ENCODE measurements around the gene ASPG. TPM values are rescaled to one million over a fixed set of nuclear protein-coding genes. Genes with fewer than 3 reads are reported as not detected.

The ASPG gene
- total RNA-seq, 1 donor from 2014 or later: 0.82 TPM

DNA sequence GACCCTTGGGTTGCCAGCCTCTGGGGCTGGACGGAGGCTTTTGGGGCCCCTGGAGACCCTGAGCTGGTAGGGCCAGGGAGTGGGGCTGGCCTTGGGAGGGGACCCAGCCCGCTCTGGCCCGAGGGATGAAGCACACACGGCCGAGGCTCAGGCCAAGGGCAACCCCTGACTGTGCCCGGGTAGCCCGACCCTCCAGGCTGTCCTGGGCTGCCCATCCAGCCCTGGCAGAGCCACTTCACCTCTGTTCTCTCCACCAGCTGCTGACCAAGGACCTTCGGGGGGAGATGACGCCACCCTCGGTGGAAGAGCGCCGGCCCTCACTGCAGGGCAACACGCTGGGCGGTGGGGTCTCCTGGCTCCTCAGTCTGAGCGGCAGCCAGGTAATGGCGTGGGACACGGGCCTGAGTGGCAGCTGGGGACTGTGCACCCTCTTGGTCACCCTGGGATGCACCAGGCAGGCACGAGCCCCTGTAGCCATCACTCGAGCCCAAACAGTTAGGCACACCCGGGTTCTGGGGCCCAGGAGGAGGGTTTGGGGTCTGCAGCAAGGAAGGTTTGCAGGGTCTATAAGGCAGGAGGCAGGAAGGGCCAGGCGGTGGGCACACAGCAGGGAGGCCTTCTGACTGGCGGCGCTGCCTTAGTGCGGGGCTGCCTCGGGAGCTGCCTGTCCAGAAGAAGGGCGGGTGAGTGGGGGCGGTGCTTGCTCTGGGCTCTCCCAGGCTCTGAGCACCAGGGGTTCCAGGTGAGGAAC lies 19.7 kb downstream of the ASPG start:
- DNase-seq: no peak

DNA sequence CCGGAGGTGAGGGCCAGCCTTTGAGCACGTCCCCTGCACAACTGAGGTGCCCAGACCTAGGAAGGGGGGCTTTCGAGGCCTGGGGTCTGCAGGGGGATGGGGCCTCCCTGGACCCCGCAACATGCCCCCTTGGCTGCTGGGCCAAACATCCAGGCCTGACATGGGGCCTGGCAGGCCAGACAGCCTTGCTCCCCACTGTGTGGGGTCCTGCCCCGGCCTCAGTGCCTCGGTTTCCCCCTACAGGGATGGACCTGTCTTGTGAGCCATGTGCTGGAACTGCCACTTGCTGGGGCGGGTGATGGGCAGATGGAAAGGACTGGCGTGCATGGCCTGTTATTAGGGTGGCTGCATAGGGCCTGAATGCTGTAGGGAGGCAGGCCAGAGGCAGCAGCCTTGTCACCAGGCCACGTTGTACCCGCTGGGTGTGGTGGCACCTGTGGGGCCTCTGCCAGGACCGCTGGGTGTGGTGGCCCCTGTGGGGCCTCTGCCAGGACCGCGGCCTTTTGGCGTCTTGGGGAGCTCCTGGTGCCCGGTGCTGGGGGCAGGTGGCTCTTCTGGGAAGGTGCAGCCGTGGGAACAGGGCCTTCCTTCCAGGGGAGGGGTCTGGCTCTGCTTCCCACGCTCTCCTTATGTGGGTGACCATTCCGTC lies 20.4 kb downstream of the ASPG start:
- no peak for DNase-seq

DNA sequence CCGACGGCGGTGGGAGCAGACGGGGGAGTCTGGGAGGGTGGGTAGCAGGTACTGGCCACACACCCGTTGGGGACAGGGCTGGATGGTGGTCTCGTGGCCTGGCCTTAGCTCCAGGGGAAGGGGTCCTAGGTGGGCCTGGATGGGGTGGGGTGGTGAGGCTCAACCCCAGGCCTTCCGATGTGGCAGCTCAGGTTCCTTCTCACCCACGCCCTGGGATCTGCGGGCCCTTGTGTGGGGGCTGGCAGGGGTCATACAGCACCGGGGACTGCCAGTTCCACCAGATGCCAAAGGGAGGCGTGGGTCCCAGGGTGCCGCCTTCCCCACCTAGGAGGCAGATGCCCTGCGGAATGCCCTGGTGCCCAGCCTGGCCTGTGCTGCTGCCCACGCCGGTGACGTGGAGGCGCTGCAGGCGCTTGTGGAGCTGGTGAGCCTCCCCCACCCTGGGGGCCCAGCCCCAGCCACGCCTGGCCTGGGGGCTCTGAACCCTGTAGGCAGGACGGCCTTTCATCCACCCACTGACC lies 21.0 kb downstream of the ASPG start:
- no peak for DNase-seq

DNA sequence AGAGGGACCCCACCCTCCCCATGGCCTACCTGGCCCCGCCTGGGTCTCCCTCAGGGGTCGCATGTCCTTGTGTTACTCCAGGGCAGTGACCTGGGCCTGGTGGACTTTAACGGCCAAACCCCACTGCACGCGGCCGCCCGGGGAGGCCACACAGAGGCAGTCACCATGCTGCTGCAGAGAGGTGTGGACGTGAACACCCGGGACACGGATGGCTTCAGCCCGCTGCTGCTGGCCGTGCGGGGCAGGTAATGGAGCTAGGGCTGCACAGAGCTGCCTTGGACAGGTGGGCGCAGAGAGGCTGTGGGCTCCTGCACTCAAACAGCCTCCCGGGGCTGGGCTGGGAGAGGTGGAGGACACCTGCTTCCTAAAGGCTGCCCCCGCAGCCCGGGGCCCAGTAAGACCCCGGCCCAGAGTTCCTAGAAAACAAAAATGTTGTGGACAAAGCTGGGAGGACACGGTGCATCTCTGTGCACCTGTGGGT lies 21.6 kb downstream of the ASPG start:
- no peak for DNase-seq

DNA sequence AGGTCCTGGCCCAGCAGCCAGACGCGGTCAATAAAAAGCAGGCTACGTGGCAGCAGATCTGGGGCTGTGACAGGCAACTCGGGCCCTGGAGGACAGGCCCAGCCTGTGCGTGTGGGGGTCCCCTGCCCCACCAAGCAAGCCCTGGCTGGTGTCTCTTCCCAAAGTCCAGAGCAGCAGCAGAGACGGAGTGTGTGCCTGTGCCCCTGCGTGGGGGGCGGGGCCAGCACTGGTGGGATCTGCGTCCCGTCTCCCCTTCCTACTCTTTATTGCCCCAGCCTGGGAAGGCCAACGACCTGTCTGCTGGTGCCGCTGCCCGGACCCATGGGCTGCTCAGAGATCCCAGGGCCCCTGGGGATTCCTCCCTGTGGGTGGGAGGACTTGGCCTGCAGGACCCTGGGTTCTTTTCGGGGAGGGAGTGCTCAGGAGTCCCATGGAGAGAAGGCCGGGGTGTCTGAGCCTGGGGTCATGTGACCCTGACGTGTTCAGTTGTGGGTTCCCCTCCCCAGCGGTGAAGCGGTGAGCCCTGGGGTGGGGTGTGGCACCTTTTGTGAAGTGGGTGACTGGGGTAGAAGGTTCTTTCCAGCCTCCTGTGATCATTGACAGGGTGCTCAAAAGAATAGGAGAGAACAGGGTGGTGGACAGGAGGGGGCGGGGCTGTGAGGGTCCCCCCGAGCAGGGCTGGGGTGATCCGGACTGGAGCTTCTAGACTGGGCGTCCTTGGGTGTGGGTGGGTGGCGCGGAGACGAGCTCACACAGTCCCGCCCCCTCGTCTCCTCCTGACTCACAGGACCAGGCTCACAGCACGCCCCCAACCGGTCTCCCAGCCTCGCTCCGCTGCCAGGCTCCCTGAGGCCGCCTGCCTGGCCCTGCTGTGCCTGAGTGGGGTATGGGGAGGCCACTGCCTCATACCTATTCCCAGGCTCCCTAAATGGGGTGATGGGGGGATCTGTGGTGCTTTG lies 22.4 kb downstream of the ASPG start:
- DNase-seq: peak; percentile 35

DNA sequence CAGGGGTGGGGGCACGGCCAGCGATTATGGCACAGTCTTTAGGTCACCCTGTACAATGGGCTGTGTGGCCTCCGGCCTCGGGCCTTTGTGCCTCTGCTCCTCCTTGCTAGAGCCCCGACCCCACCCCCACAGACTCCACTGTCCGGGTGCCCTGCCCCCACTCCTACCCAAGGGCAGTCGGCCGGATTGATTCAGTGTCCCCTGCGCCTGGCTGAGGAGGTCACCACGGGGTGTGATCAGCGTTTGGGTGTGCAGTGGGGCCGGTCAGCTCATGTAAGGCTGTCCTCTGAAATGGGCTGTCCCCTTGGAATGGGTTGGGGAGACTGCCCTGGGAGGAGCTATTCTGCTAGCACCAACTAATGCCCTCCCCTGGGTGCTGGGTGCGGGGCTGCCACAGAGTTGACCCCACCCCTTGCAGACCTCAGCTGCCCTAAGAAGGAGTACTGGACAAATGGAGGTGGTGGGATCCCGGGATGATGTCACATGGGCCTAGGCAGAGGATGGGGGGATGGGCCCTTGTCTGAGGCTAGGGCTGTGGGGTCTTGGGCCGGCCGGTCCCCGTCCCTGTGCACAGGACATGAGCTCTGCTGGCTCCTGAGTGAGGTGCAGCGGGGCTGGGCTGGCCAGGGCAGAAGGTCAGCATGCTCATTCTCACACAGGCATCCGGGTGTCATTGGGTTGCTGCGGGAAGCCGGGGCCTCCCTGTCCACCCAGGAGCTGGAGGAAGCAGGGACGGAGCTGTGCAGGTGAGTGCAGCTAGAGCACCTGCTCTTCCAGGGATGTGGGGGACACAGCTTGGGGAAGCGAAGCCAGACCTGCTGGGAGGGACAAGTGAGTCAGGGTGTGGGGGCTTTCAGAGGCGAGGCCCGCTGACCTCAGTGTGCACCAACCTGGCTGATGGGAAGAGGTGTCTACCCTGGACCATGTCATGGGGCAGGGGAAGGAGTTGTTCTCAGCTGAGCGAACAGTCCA lies 23.4 kb downstream of the ASPG start:
- no peak for DNase-seq

DNA sequence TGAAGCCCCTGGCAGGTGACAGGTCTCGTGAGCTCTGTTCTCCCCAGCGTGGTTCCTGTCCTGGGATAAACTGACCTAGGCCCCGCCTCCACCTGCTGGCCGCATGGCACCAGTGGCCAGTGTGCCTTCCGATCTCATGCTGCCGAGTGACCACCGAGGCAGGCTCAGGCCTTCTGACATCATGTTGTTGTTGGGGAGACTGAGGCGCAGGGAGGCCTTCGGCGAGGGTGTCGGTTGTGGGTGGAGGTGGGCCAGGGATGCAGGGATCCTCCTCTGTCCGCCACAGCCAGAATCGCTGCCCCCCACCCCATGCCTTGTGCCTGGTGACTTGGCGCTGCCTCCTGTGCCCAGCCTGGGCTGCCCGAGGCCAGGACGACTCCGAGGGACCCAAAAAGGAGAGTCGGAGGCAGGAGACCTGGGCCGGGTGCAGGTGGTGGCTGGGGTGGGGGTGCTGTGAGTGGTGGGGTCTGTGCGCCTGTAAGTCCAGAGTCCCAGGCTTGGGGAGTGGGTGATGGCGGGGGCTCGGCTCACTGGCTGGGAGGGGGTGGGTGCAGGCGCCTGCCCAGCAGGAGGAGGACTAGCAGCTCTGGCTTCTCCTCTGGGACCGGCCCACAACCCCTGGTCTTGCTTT lies 24.3 kb downstream of the ASPG start:
- no peak for DNase-seq

DNA sequence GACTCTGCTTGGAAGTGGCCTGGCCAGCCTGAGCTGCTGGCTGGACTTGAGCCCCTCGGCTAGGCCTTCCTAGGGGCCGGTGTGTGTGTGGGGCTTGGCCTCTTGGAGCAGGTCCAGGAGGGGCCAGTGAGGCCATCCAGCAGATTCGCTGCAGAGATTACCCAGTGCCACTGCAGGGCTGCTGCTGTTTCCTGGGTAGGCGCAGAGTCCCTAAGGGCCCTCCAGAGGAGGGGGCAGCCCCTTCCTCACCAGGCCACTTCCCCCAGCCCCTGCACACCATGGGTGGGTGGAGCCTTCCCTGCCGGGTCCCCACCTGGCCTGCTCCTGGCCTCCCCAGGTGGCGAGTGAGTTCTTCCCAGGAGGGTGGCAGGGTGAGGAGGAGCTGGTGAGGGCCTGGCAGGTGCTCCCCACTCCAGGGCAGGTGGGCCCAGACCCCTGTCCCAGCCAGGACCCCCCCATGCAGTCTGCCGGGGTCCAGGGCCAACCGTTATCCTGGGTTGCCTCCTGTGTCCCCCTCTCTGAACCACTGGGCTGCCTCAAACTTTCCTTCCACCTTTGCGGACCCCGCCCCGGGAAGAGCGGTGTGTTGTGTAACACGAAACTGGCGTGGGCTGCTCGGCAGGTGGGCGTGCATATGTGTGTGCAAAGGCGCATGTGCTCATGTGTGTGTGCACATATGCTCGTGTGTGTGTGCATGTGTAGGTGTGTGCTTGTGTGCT lies 25.1 kb downstream of the ASPG start:
- DNase-seq: no peak

DNA sequence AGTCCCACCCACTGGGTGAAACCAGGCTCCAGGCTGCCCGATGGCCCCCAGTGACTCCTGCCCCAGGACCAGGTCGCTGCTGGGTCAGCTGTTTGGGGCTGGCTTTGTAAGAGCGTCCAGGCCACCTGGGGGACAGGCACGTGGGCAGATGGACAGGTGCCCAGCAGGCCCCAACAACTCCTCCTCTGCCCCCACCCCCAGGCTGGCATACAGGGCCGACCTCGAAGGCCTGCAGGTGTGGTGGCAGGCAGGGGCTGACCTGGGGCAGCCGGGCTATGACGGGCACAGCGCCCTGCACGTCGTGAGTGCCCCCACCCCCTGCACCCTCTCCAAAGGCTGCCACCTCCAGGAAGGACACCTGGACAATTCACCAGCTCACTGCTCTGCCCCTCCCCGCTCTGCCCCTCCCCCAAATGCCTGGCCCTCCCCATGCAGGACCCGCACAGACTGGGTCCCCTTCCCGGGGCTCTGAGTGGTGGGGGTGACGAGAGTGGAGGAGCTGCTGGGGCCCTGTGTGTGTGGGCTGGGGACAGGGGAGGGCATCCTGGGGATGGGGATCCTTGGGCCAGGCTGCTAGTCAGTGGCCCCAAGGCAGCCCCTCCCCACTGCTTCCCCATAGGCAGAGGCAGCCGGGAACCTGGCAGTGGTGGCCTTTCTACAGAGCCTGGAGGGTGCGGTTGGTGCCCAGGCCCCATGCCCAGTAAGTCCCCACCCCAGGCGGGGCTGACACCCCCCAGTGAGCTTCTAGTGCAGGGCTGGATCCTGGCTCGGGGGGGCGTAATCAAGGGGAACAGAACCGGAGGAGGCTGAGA lies 26.0 kb downstream of the ASPG start:
- DNase-seq: no peak

DNA sequence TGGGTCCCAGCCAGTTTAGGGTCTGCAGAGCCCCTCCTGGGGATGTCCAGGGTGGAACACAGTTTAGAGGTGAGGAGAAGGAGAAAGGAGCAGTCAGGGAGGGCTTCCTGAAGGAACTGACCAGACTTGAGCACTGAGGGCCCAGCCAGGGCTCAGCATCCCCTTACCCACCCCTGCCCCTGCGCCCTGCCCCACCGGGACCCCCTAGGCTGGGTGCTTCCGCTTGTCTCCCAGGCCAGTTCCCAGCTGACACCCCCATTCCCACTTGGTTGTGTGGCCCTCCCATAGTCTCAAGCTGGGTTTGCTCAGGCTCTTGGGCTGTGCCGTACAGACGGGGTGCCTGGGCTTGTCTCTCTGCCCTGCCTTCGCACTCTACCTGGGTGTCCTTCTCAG lies 26.6 kb downstream of the ASPG start:
- DNase-seq: no peak

DNA sequence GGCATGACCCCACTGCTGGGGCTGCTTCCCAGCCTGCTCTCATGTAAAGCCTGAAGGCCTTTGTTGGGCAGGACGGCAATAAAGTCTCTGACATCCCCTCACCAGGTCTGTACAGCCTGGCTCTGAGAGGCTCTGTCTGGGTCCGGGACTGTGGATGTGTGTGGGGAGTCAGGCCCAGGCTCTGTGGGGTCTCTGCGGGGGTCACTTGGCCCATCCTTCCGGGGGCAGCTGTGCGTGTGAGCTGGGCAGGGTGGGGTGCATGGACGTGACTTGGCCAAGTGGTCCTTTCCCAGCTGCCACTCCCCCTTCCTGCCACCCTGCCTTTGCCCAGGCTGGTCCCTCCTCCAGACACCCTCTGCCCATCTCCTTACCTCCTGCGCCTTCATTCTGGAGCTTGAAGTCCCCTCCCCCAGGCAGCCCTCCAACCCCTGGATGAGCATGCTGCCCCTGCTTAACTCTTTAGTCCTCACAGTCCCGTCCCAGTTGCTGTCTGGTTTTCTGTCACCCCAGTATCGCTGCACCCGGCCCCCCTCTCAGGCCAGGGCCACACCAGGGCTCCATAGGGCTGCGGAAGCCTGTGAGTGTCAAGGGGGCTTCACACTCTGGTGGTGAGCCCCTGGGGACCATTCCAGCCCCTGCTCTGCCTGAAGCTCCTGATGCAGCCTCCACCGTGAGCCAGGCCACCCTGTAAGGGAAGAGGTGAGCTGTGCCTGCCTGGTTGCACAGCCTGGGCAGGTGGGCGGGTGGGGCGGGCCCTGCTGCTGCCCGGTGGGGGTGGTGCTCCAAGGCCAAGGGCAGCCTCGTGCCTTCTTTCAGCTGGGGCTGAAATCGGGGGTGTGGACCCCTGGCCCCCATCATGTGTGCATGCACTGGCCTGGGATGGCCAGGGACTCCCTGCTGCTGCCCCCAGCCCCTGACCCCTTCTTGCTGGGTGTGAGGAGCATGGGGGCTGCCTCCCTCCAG lies 27.4 kb downstream of the ASPG start:
- no peak for DNase-seq

DNA sequence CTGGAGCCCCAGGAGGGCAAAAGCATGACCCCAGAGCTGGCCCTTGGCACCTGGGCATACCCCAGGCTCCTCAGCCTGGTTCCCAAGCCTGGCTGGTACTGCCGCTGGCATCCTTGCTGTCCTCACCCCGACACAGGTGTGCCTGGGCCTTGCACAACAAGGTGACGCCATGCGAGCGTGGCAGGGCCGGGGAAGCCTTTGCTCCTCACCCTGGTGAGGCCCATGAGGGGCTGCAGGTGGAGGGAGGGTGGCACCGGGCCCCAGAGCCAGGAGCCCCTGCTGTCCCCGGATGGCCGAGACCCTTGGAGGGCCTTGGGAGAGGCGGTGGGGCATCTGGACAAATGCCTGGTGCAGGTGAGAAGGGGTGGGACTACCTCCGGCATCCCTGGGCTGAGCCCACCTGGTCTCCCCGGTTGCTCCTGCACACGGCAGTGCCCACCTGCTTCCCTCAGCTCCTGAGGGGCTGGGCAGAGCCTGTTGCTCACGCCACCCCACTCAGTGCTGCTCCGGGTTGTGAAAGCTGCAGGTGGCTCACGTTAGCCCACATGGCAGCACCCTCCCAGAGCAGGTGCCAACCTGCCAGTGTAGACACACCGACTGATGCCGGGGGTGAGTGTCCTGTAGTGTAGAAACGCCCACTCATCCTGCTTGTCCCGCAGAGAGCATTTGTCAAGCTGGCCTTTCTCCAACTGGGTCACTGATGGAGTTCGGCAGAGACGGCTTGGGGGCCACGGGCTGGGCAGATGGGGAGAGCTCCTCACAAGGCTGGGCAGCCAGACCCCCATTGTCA lies 28.3 kb downstream of the ASPG start:
- DNase-seq: no peak

DNA sequence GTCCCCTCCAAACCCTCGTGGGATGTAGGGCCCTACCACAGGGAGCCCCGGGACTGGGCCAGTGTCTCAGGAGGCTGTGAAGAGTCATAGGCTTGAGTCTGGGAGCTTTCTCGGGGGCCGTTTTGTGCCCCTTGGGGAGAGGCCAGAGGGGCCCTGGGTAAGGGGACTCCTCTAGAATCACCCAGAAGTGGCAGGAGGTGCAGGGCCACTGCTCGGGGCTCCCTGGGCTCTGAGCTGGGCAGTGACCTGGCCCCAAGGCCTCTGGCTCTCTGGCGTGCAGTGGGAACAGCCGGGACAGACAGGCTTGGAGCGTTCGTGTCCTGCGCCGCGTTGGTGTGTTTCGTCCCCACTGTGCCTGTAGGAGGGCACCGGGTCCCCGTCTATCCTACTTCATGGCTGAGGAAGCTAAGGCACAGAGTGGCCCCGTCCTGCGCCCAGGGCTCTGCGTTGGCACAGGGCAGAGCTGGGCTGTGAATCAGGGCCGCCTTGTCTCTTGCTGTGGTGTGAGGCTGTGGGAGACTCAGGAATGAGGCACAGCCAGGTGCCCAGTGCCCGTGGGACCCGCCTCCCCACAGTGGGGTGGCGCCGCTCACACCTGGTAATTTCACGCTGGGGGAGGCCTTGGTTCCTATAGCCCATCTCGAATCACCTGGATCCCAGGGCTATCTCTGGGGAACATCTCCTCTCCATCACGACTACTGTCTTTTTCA lies 29.1 kb downstream of the ASPG start:
- no peak for DNase-seq

DNA sequence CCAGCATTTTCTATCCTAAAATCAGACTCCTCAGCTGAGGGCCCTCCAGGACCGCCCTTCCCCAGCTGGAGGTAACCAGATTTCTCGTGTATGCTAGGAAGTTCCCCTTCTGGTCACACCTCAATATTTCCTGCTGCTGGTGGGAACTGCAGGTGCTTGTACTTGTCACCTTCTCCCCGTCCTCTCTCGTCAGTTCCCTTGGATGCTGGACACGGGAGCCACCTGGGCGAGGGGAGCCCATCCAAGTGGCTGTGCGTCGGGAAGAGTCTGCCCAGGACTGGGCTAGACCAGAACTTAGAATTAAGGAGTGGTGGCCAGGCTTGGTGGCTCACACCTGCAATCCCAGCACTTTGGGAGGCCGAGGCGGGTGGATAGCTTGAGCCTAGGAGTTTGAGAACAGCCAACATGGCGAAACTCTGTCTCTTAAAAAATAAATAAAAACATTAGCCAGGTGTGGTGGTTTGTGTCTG lies 29.7 kb downstream of the ASPG start:
- no peak for DNase-seq

DNA sequence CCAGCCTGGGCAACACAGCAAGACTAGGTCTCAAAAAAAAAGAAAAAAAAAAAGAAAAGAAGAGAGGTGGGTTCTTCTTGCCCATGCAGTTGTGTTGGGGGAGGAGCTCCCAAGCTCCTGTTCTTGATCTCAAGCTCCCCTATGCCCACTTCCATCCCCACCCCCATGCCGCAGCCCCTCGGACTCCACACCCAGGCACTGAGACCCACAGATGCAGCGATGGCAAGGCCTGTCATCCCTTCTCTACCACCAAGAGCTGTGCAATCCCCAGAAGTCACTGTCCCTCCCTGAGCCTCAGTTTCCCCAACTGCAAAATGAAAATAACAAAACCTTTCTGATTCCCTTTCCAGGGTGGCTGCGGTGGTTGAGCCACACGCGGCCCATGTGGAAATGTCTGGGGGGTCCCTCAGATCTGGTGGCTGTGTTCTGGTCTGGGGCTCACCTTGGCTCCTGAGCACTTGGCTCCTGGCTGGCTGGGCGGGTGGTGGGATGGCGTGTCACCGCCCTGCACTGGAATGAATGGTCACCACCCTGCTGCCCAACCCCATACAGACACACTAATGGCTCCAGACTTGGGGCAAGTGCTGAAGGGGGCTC lies 30.3 kb downstream of the ASPG start:
- no peak for DNase-seq

DNA sequence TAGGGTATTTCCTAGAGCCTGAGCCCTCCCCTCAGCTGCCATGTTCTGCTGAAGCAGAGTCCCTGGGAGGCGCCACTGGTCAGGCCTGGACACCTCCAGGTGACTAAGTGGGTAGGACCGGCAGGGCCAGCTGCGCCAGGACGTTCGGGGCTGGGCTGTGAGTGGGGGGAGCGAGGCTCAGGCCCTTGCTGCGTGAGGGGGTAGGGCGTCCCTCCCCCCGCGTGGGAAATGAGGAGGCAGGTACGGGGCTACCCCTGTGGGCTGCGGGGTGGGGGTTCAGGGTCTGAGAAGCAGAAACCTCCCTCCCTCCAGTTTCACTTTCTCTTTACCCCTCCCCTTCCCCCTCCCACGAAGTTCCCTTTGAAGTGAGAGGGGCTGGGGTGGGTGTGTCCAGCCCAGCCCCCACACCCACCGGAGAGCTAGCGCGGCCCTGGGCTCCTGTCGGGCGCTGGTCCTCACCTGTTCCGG lies 30.8 kb downstream of the ASPG start:
- no peak for DNase-seq

Data from tongue (tissue), 2 donors.